Measurements from ENCODE around the gene ETNK2. TPM values are rescaled to one million over a fixed set of nuclear protein-coding genes. Genes with fewer than 3 reads are reported as not detected.

ETNK2 gene
- total and polyA plus RNA-seq, 2 experiments from 2014 or later: 51.1 to 71.9 TPM

DNA sequence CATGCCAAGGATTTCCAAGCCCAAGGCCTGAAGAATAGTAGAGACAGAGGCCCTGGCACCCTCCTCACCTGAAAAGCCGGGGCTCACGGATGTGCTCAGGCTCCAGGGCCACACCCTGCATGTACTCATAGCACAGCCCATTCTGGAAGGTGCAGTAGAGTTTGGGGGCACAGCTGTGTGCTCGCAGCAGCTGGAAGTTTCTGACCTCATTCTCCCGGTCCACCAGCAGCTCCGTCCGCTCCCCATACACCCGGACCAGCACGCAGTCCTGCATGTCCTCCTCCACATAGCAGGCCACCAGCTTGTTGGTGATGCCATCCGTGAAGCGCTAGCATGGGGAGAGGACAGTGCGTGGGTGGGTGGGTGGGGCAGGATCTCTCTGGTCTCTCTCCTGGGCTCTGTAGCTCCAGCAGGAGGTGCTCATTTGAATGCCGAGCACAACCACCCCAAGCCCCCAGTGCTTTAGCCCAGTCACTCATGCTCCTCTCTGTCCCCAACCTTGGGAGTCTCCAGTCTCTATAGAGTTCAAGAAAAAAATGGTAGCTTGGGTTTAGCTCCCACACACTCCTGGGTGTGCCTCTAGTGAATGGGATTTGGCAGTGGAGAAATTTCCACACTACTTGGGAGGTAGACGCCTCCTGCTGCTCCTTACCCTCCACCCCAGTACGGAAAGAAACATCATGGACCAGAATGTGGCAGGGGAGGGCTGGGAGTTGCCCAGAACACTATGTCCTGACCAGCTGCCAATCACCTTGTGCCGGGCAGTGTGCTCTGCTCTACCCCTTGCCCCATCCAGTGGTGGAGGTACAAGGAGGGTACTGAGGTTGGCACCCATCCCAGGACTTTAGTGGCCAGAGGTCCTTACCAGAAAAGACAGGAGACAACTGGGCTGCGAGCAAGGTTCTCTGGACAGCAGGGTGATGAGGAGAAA lies 1.9 kb downstream of the ETNK2 start:
- 85% methylated on average over 16 of the region's 16 CpGs for WGBS (ENCODE audit: low lambda C conversion rate, missing lambda C conversion rate)
- no peak overlapping the region for H3K4me3 ChIP-seq

DNA sequence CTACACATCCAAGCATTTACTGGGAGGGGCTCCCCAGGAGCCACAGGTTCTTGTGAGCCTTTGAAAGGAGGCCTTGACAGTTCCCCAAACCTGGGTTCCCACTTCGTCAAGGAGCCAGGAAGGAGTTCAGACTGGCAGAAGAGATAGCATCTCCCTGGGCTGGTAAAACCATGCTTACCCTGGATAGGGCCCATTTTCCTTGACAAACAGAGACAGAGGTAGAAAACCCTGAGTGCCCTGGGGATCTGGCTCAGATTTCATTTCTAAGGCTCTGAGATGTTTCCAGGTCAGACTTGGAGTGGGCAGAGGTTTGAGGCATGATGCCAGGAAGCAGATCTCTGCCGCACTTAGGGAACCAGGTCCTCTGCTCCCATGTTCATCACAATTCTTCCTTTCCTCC lies 2.7 kb downstream of the ETNK2 start:
- no peaks in the 10 kb centered on the region for H3K9me2 ChIP-seq (replicated peaks; ENCODE audit: insufficient read depth)
- H3K36me3 ChIP-seq (replicated peaks; ENCODE audit: insufficient read depth, low read depth): no peaks in the 10 kb centered on the region
- H3K27me3 ChIP-seq: no peaks in the 10 kb centered on the region
- H3K4me3 ChIP-seq: no peak overlapping the region
- no peak overlapping the region for H3K27ac ChIP-seq
- WGBS (ENCODE audit: low lambda C conversion rate, missing lambda C conversion rate): 91% methylated on average over 2 of the region's 2 CpGs
- H3K4me1 ChIP-seq (ENCODE audit: insufficient read depth): peaks cover 11% of the 10 kb centered on the region
- H3K79me2 ChIP-seq: no peaks in the 10 kb centered on the region
- H3K9me3 ChIP-seq (ENCODE audit: low read depth): no peaks in the 10 kb centered on the region
- no peak overlapping the region for H3K4me2 ChIP-seq
- TF ChIP-seq EZH2 (IDR thresholded peaks at IDR 0.05; ENCODE audit: borderline replicate concordance): no peak
- TF ChIP-seq, protein P1, sequence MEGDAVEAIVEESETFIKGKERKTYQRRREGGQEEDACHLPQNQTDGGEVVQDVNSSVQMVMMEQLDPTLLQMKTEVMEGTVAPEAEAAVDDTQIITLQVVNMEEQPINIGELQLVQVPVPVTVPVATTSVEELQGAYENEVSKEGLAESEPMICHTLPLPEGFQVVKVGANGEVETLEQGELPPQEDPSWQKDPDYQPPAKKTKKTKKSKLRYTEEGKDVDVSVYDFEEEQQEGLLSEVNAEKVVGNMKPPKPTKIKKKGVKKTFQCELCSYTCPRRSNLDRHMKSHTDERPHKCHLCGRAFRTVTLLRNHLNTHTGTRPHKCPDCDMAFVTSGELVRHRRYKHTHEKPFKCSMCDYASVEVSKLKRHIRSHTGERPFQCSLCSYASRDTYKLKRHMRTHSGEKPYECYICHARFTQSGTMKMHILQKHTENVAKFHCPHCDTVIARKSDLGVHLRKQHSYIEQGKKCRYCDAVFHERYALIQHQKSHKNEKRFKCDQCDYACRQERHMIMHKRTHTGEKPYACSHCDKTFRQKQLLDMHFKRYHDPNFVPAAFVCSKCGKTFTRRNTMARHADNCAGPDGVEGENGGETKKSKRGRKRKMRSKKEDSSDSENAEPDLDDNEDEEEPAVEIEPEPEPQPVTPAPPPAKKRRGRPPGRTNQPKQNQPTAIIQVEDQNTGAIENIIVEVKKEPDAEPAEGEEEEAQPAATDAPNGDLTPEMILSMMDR (IDR thresholded peaks at IDR 0.05; ENCODE audit: poor library complexity): no peak
- TF ChIP-seq EZH2phosphoT487 (IDR thresholded peaks at IDR 0.05; ENCODE audit: low read depth, severe bottlenecking, unreplicated experiment): no peak
- H2AFZ ChIP-seq: no peak overlapping the region
- H4K20me1 ChIP-seq (ENCODE audit: insufficient read depth, poor library complexity, severe bottlenecking): no peaks in the 10 kb centered on the region
- DNase-seq (ENCODE audit: low spot score): no peak

More for the DNA sequence above, 1.9 kb downstream of the ETNK2 start:
- no peaks in the 10 kb centered on the region for H3K36me3 ChIP-seq (replicated peaks; ENCODE audit: insufficient read depth, low read depth)
- no peak for TF ChIP-seq EZH2phosphoT487 (IDR thresholded peaks at IDR 0.05; ENCODE audit: low read depth, severe bottlenecking, unreplicated experiment)
- TF ChIP-seq, protein P1 (IDR thresholded peaks at IDR 0.05; ENCODE audit: poor library complexity): no peak
- no peak for TF ChIP-seq EZH2 (IDR thresholded peaks at IDR 0.05; ENCODE audit: borderline replicate concordance)
- H3K27me3 ChIP-seq: no peaks in the 10 kb centered on the region
- peak overlapping the region; percentile 99 for H3K4me2 ChIP-seq
- H3K27ac ChIP-seq: no peak overlapping the region
- no peaks in the 10 kb centered on the region for H3K9me2 ChIP-seq (replicated peaks; ENCODE audit: insufficient read depth)
- no peak for DNase-seq (ENCODE audit: low spot score)
- no peaks in the 10 kb centered on the region for H3K79me2 ChIP-seq
- peaks cover 11% of the 10 kb centered on the region for H3K4me1 ChIP-seq (ENCODE audit: insufficient read depth)
- no peaks in the 10 kb centered on the region for H4K20me1 ChIP-seq (ENCODE audit: insufficient read depth, poor library complexity, severe bottlenecking)
- H3K9me3 ChIP-seq (ENCODE audit: low read depth): no peaks in the 10 kb centered on the region
- H2AFZ ChIP-seq: no peak overlapping the region

DNA sequence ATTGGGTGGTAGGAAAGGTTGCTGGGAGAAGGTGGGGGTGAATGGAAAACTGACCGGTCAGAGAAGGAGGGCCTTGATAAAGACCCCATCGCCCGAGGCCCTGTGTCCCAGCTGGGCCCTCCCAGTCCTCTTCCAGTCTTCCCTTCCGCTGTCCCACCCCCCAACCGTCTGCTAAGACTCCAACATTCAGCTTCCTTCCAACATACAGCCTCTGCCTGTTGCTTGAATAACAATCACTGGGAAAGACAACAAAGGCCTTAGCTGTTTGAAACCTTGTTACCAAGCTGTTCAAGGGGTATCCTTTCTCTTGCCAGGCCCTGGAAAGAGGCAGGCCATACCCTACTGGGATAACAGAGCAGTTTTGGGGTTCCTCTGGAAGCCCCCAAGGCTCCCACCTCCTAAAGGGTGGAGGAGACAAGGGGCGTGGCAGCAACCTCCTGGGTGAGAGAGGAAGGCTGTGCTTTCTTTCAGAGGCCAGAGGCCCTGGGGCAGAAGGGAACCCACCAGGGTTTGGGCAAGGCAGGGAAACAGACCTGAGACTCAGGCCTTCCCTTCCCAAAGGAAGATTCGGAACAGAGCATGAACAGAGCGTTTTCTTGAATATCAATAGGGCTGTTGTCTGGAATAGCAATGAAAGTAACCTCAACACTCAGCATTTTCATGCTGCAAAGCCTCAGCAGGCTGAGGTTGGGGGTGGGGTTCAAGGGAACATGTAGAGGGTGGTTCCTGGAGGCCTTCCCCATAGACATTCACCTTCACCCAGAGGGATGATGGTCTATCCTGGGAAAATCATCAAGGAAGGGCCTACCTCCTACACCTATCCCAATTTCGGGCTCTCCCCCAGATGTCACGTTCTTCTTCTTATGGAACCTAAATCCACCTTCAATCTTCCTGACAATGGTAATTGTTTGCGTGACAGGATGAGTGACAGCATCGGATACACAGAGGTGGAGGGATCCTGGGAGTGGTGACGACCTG lies 4.1 kb downstream of the ETNK2 start:
- no peaks in the 10 kb centered on the region for H3K27me3 ChIP-seq
- no peaks in the 10 kb centered on the region for H3K9me2 ChIP-seq (replicated peaks; ENCODE audit: insufficient read depth)
- no peak for TF ChIP-seq EZH2 (IDR thresholded peaks at IDR 0.05; ENCODE audit: borderline replicate concordance)
- TF ChIP-seq EZH2phosphoT487 (IDR thresholded peaks at IDR 0.05; ENCODE audit: low read depth, severe bottlenecking, unreplicated experiment): no peak
- TF ChIP-seq, protein P1 (IDR thresholded peaks at IDR 0.05; ENCODE audit: poor library complexity): no peak
- H3K27ac ChIP-seq: no peak overlapping the region
- H3K4me1 ChIP-seq (ENCODE audit: insufficient read depth): peaks cover 9% of the 10 kb centered on the region
- no peaks in the 10 kb centered on the region for H3K9me3 ChIP-seq (ENCODE audit: low read depth)
- no peak overlapping the region for H3K4me2 ChIP-seq
- 80% methylated on average over 13 of the region's 13 CpGs for WGBS (ENCODE audit: low lambda C conversion rate, missing lambda C conversion rate)
- H3K36me3 ChIP-seq (replicated peaks; ENCODE audit: insufficient read depth, low read depth): no peaks in the 10 kb centered on the region
- H3K4me3 ChIP-seq: no peak overlapping the region
- no peak for DNase-seq (ENCODE audit: low spot score)
- no peak overlapping the region for H2AFZ ChIP-seq
- no peaks in the 10 kb centered on the region for H4K20me1 ChIP-seq (ENCODE audit: insufficient read depth, poor library complexity, severe bottlenecking)
- H3K79me2 ChIP-seq: no peaks in the 10 kb centered on the region
